HS-5 (cell line): ENCODE data around the gene DCLRE1B.
"Not testable (repeated sequence)": the region's sequence is repeated elsewhere in the genome, so short reads cannot be mapped to it uniquely, and the experiment has no call there.

Source experiments
- DNase-seq: peaks from one replicate; pipeline ENCODE4 v3.0.0-alpha.2; 2012; ENCODE audit warnings: low read depth

The DCLRE1B gene

GRCh38 chr1:113948151-113948550, 43.0 kb downstream of the DCLRE1B start:
- DNase-seq = not testable (repeated sequence)

GRCh38 chr1:113949007-113949406, 43.9 kb downstream of the DCLRE1B start:
- DNase-seq = no peak

- no peak for DNase-seq
Observed at GRCh38 chr1:113950908-113951307, 45.8 kb downstream of the DCLRE1B start.

GRCh38 chr1:113951719-113952118, 46.6 kb downstream of the DCLRE1B start:
- DNase-seq = no peak

- DNase-seq = no peak
Observed at GRCh38 chr1:113957984-113958383, 52.9 kb downstream of the DCLRE1B start.

- no peak for DNase-seq
Observed at GRCh38 chr1:113958691-113959090, 53.6 kb downstream of the DCLRE1B start.

GRCh38 chr1:113963281-113963906, 58.3 kb downstream of the DCLRE1B start:
- no peak for DNase-seq
